Germinal center (tissue), 1 donor: ENCODE results near the gene DNLZ.

Experiments
- DNase-seq: peaks from one replicate; pipeline ENCODE4 v3.0.0; 2012; ENCODE audit warnings: mixed read lengths, low spot score

The DNLZ gene

GRCh38 chr9:136316896-136317676 lies 46.5 kb downstream of the DNLZ start:
- DNase-seq = no peak

GRCh38 chr9:136316271-136316751 lies 47.2 kb downstream of the DNLZ start:
- no peak for DNase-seq

DNA sequence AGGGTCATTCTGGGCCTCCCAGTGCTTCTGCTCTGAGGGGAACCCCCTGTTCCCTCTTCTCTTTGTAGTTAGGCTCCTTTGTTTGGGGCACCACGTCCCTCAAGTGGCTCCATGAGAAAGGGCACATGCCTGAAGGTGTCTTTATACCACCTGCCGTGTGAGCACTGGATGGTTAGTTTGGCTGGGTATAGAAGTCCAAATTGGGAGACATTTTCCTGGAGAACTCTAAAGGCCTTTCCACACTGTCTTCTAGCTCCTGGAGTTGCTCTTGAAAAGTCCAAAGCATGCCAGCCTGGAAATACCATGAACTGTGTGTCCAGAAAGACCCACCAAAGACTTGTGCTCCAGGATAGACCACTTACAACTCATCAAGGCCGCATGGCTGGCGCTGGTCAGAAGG lies 48.6 kb downstream of the DNLZ start:
- no peak for DNase-seq

- no peak for DNase-seq
Measured at GRCh38 chr9:136314056-136314416, 49.5 kb downstream of the DNLZ start.

- DNase-seq = no peak
Measured at GRCh38 chr9:136313111-136314055, 50.2 kb downstream of the DNLZ start.

DNA sequence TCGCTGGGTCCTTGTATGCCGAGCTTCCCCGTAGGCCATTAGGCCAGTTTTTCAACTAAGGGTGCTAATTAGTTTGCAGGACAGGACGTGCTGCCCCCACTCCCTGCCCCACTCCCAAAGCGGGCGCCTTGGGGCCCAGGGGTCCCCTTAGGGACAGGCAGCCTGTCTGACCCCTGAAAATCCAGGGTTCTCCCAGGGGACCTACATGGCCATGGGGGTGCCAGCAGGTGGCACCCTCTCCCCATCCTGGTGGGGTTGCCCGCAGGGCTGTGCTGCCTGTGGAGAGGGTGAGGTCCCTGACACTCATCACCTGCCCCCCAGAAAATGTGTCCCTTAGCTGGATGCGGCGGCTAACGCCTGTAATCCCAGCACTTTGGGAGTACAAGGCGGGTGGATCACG lies 51.1 kb downstream of the DNLZ start:
- peak; percentile 58 for DNase-seq

- DNase-seq = no peak
Measured at GRCh38 chr9:136312009-136312375, 51.6 kb downstream of the DNLZ start.

- DNase-seq = no peak
Measured at GRCh38 chr9:136311051-136312008, 52.2 kb downstream of the DNLZ start.

GRCh38 chr9:136310273-136311030 lies 53.1 kb downstream of the DNLZ start:
- no peak for DNase-seq

GRCh38 chr9:136309806-136310220 lies 53.7 kb downstream of the DNLZ start:
- DNase-seq = no peak
